Transverse colon (tissue), 3 donors: ENCODE data around the gene PLB1.

Experiments used
- POLR2A ChIP-seq: fragments of 450-650 bp; IDR thresholded peaks from one replicate; pipeline ENCODE4 v1.6.1; 2016; ENCODE audit warnings: antibody characterized with exemption, mild to moderate bottlenecking, moderate library complexity
- TF ChIP-seq, protein P1 (sequence below), 5 experiments: fragments of 200-600 bp in 3 of 5; fragments of 450-650 bp in 2 of 5; sonication (generic) in 3 of 5; IDR thresholded peaks; 1 replicate in 2 of 5; 2 replicates in 3 of 5; pipeline ENCODE4 v1.5.1; 2016 to 2017; ENCODE audit warnings: antibody characterized with exemption in 5 of 5, inconsistent platforms in 3 of 5, mild to moderate bottlenecking in 2 of 5, moderate library complexity in 1 of 5

DNA sequence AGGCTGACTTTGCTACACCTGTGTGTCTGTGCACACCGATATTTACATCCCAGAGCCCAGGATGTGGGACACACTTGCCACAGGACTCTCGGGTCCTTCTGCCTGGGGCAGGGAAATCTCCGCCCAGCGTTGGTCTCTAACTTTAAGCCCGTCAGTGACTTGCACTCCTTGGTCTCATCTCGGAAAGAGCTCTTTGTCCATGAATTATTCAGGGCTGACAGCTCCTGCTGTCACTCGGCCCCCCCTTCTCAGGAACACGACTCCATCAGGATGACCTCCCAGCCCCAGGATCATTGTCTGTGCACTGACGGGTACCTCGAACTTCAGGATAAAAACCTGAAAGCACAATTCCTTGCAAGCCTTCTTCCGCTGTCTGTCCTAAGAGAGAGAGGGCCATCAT lies 26.6 kb downstream of the PLB1 start:
- TF ChIP-seq, protein P1, sequence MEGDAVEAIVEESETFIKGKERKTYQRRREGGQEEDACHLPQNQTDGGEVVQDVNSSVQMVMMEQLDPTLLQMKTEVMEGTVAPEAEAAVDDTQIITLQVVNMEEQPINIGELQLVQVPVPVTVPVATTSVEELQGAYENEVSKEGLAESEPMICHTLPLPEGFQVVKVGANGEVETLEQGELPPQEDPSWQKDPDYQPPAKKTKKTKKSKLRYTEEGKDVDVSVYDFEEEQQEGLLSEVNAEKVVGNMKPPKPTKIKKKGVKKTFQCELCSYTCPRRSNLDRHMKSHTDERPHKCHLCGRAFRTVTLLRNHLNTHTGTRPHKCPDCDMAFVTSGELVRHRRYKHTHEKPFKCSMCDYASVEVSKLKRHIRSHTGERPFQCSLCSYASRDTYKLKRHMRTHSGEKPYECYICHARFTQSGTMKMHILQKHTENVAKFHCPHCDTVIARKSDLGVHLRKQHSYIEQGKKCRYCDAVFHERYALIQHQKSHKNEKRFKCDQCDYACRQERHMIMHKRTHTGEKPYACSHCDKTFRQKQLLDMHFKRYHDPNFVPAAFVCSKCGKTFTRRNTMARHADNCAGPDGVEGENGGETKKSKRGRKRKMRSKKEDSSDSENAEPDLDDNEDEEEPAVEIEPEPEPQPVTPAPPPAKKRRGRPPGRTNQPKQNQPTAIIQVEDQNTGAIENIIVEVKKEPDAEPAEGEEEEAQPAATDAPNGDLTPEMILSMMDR (IDR thresholded peaks at IDR 0.05): no peak
- TF ChIP-seq POLR2A: no peak
